Activated CD8-positive, alpha-beta memory T cell treated with anti-CD3 and anti-CD28 coated beads, Interleukin-2, amount 50 U/mL, for 1 hour (primary cell): Measurements from ENCODE around the gene TRPC1.

Source experiments
- DNase-seq: peaks from one replicate; pipeline ENCODE4 v3.0.0-alpha.2; 2020; ENCODE audit errors: extremely low read depth

The TRPC1 gene

DNA sequence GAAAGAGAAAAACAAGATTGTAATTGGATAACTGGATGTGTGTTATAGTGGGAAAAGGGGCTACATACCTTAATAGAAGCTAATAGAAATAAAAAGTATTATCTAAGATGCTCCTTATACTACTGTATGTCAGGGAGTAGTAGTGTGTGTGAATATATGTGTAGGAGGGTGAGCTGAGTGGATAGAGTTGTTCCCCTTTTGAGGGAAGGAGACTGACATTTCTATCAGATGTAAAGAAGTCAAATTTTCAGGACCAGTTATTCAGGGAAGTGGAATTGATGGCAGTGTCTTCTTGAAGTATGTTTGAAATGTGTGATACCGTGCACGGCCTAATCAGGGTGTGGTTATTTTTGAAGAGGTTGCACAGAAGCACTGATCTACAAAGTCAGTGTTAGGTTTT lies 116.0 kb downstream of the TRPC1 start:
- no peak for DNase-seq

DNA sequence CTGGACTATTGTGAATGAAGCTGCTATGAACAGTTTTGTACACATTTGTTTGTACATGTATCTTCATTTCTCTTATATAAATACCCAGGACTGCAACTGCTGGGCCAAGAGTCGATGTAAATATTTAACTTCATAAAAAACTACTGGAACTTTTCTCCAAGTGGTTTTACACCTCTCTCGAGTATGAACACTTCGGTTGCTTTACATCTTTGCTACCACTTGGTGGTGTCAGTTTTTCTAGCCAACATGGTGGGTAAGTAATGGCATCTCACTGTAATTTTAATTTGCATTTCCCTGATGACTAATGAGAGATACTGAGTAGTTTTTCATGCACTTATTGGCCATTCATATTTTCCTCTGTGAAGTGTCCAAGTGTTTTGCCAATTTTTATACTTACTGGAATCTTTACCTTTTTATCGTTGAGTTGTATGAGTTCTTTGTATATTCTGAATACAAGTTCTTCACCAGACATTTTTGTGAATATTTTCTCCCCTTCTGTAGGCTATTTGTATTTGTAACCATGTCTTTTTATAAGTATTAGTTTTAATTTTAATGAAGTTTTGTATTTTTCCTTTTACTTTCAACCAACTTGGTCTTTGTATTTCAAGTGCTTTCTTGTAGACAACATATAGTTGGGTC lies 120.6 kb downstream of the TRPC1 start:
- DNase-seq, result no peak

DNA sequence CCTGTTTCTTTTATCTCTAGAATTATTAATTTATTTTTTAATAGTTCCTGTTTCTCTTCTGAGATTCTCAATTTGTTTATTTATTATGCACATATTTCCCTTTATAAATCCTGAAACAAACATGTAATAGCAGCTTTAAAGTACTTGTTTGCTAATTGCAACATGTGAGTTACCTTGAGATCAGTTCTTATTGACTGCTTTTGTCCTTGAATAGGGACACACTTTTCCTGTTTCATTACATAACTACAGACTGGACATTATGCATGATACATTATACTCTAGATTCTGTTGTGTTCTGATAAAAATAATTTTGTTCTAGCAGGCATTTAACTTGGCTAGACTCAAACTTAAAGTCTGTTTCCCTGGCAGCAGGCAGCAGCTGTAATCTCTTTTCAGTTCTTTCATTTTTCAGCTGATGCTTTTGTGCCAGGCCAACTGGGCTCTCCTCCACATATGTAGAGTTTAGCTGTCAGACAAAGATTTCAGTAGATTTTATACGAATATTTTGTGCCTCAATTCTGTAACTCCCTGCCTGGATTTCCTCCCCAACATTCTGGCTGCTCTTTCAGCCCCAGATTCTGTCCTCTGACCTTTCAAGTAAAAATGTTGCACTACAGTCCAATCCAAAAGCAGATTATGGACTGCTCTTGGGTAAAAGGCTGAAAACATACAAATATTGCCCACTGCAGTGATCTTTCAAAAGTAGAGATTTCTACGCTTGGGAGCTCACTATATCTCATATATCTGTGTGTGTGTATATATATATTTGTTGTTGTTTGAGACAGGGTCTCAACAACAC lies 123.1 kb downstream of the TRPC1 start:
- DNase-seq, result no peak

DNA sequence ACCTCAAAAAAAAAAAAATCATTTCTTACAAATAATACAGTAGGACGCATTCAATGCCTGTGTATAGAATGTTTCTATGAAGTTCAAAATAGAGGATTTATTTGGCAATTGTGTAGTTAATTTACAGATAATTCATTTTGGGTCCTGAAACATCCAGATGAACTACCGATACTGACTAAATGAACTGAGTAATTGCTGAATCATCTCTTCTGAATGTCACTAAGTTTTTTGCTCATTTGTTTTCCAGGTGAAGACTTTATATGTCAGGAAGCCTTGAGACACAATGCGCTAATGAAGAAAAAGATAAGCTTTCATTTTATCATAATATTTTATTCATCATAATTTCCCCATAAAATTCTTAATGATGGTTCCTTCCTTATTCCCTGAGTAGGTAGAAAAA lies 125.3 kb downstream of the TRPC1 start:
- no peak for DNase-seq

DNA sequence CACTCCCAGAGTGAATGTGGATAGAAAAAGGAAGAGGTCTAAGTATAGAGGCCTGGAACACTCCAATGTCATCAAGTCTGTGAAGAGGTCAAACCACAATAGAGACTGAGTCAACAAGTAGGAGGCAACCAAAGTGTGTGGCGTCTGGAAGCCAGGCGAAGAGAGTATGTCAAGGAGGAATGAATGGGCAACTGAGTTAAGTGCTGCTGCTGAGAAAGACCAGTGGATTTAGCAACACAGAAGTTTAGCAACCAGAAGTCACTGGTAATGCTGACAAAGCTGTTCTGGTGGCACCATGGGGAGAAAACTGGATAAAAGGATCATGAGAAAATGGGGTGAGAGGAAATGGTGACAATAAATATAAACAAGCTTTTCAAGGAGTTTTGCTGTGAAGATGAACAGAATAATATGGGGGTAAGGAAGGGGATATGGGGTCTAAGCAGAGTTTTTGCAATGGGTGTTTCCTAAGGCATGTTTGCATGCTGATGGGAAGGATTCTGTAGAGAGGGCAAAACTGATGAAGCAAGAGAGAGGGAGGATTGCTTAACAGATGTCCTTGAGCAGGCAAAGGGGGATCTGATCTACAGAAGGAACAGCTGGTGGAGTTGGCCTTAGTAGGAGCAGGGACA lies 126.7 kb downstream of the TRPC1 start:
- DNase-seq, result no peak

DNA sequence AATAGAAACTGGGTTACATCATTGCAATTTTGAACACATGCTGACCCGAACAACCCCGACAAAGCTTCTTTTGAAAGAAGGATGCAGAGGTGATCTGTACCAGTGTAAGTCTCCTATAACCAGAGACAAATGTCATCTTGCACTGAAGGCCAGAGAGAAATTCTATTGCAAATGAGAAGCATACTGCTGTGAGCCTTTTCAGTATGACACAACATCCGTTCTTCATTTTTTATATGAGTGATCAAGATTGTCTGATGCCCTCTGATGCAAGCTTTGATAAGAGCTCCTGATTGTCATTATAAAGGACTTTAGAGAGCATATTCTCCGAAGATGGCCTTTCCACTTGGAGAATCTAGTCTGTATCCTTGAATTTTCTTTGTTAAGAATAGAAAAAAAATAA lies 128.2 kb downstream of the TRPC1 start:
- DNase-seq, result no peak

DNA sequence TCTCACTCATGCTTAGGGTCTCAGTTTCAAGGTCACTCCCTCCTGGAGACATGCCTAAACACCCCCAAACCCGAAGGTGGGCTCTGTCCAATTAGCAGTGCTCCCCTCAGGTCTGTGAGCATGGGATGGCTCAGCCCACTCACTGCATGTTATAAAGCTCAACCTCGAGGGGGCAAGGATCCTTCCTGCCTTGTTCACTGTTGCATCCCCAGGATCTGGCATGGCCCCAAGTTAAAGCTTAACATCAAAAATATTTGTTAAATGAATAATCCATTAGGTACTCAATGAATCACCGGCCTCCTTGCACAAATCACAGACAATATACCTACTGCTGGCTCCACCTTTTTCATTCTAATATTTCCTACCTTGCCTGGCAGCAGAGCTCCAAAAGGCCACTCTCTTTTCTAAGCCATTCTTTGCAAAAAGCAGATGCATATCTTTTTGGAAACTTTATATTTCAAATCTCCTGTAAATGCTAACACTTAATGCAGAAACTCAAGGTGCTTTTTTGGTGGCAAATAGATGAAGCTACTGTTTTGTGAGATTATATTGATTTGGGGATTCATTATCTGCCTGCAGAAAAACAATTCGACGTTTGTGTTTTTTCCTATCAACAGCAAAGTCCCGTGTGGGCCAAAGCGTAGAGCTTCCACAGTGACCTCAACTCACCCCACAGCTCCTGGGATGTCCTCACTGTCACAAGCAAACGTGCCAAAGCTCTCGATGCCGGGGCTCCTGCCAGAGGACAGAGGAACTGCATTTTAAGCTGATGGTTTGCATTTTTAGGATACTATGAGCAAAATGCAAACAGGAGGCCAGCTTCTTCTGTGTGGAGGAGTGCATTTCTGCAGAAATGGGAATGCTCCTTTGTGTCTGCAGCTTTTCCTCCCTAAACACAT lies 129.7 kb downstream of the TRPC1 start:
- no peak for DNase-seq

DNA sequence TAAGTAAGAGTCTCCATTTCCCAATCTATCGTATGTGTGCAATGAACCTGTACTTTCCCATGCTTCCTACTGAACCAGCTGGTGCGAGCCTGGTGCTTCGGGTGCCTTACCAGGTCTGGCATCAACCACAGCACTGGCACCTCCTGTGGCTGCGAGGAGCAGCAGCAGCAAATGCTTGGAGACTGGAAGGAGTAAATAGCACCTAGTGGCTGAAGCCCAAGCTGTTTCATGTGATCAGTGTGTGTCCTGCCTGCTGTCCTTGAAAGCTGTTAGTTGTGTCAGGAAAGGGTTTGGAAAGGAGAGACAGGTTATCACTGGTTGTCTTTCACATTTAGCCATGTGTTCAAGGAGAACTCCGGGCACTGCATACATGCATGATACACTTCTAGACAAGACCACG lies 133.2 kb downstream of the TRPC1 start:
- no peak for DNase-seq
